Esophagus muscularis mucosa (tissue), 4 donors: Measurements from ENCODE around the gene PRLR. TPM values are rescaled to one million over a fixed set of nuclear protein-coding genes. Genes with fewer than 3 reads are reported as not detected.
"Not testable (repeated sequence)": the region's sequence is repeated elsewhere in the genome, so short reads cannot be mapped to it uniquely, and the experiment has no call there.

Experiments
- DNase-seq: peaks from one replicate; pipeline ENCODE4 v3.0.0-alpha.2; 2017; ENCODE audit errors: extremely low spot score
- H3K27ac ChIP-seq, 4 donors: fragments of 200-600 bp; sonication (generic); replicated peaks in 1 of 4; 1 replicate in 3 of 4; 2 replicates in 1 of 4; pipeline ENCODE4 v1.5.1; 2016 to 2019; ENCODE audit warnings: mild to moderate bottlenecking in 1 of 4
- H3K27me3 ChIP-seq, 4 donors: fragments of 200-600 bp; sonication (generic); one replicate each; pipeline versions ENCODE4 v1.5.1 to v1.6.0; 2016 to 2019
- H3K36me3 ChIP-seq, 4 donors: fragments of 200-600 bp; sonication (generic); one replicate each; pipeline ENCODE4 v1.5.1; 2016 to 2019
- H3K4me1 ChIP-seq, 4 donors: fragments of 200-600 bp; sonication (generic); one replicate each; pipeline ENCODE4 v1.5.1; 2016 to 2019
- H3K4me3 ChIP-seq, 4 donors: fragments of 200-600 bp; sonication (generic); 1 replicate in 2 of 4; 2 replicates in 2 of 4; pipeline ENCODE4 v1.5.1; 2016 to 2019; ENCODE audit warnings: mild to moderate bottlenecking in 4 of 4, moderate library complexity in 1 of 4
- H3K9me3 ChIP-seq, 4 donors: fragments of 200-600 bp; sonication (generic); 1 replicate in 3 of 4; 2 replicates in 1 of 4; pipeline ENCODE4 v1.5.1; 2016 to 2019
- CTCF ChIP-seq, 3 experiments: fragments of 200-600 bp in 2 of 3; fragments of 450-650 bp in 1 of 3; sonication (generic) in 2 of 3; IDR thresholded peaks; one replicate each; pipeline ENCODE4 v1.5.1; 2017 to 2019; ENCODE audit warnings: antibody characterized with exemption in 3 of 3, mild to moderate bottlenecking in 2 of 3, moderate library complexity in 1 of 3
- EP300 ChIP-seq: sonication (generic); formaldehyde crosslinking; IDR thresholded peaks from one replicate; pipeline ENCODE4 v1.6.1; 2017; ENCODE audit warnings: antibody characterized with exemption
- POLR2A ChIP-seq: fragments of 450-650 bp; IDR thresholded peaks from one replicate; pipeline ENCODE4 v1.6.1; 2017; ENCODE audit warnings: antibody characterized with exemption, moderate library complexity, mild to moderate bottlenecking, low read depth
- POLR2AphosphoS5 ChIP-seq, 2 donors: sonication (generic); formaldehyde crosslinking; IDR thresholded peaks; one replicate each; pipeline ENCODE4 v1.6.1; 2017; ENCODE audit warnings: antibody characterized with exemption in 2 of 2
- WGBS: methylation state at CpG from one replicate; pipeline ENCODE4 v1.1.5; 2018; 5-methylcytosine and 5-hydroxymethylcytosine counted together
- intact Hi-C: fragments of 100-400 bp; cut with DNase I; formaldehyde crosslinking; loops from one replicate; pipeline ENCODE4 v1.15.1; 2023
- total RNA-seq, 4 donors: library from RNA; depleted of rRNA; stranded (reverse); fragments of >200 nt; gene quantifications; one replicate each; pipeline versions ENCODE4 v1.1.0 to v1.2.1, GENCODE V29; 2016

Gene PRLR
- total RNA-seq, 4 donors from 2014 or later: 0.66 to 1.7 (median 0.79) TPM

GRCh38 chr5:35120715-35121114, 109.6 kb downstream of the PRLR start:
- Histone ChIP-seq H3K4me3 (no peak overlapping the region), H3K9me3 (no peaks in the 10 kb centered on the region), H3K27ac (no peak overlapping the region), H3K27me3 (no peaks in the 10 kb centered on the region), H3K4me1 (no peaks in the 10 kb centered on the region), H3K36me3 (no peaks in the 10 kb centered on the region)
- no peak for TF ChIP-seq POLR2AphosphoS5 (IDR thresholded peaks at IDR 0.05)
- no peak for TF ChIP-seq EP300
- TF ChIP-seq CTCF (IDR thresholded peaks at IDR 0.05): no peak
- intact Hi-C loops: no loop called here
- 39% methylated on average over 1 of the region's 1 CpG for WGBS
- DNase-seq: no peak

GRCh38 chr5:35117967-35118366, 112.3 kb downstream of the PRLR start:
- Histone ChIP-seq H3K4me1 (no peaks in the 10 kb centered on the region), H3K9me3 (no peaks in the 10 kb centered on the region), H3K27ac (no peak overlapping the region), H3K36me3 (no peaks in the 10 kb centered on the region), H3K4me3 (no peak overlapping the region), H3K27me3 (no peaks in the 10 kb centered on the region)
- DNase-seq: no peak
- intact Hi-C loops: no loop called here
- TF ChIP-seq CTCF (IDR thresholded peaks at IDR 0.05) (no peak), EP300 (no peak), POLR2AphosphoS5 (IDR thresholded peaks at IDR 0.05) (no peak)
- 73% methylated on average over 6 of the region's 6 CpGs for WGBS

GRCh38 chr5:35115920-35116319, 114.4 kb downstream of the PRLR start:
- Histone ChIP-seq H3K27me3 (no peaks in the 10 kb centered on the region), H3K36me3 (no peaks in the 10 kb centered on the region), H3K27ac (no peak overlapping the region), H3K4me3 (no peak overlapping the region), H3K9me3 (no peaks in the 10 kb centered on the region), H3K4me1 (no peaks in the 10 kb centered on the region)
- no peak for DNase-seq
- TF ChIP-seq POLR2A (no peak), CTCF (IDR thresholded peaks at IDR 0.05) (no peak), EP300 (no peak), POLR2AphosphoS5 (IDR thresholded peaks at IDR 0.05) (no peak)
- intact Hi-C loops: no loop called here

GRCh38 chr5:35114698-35115097, 115.6 kb downstream of the PRLR start:
- DNase-seq: no peak
- Histone ChIP-seq H3K27me3 (no peaks in the 10 kb centered on the region), H3K36me3 (no peaks in the 10 kb centered on the region), H3K27ac (no peak overlapping the region), H3K9me3 (no peaks in the 10 kb centered on the region), H3K4me1 (no peaks in the 10 kb centered on the region), H3K4me3 (no peak overlapping the region)
- 91% methylated on average over 4 of the region's 4 CpGs for WGBS
- TF ChIP-seq POLR2A (no peak), POLR2AphosphoS5 (IDR thresholded peaks at IDR 0.05) (no peak), EP300 (no peak), CTCF (IDR thresholded peaks at IDR 0.05) (no peak)
- intact Hi-C loops: no loop called here

GRCh38 chr5:35112300-35112699, 118.0 kb downstream of the PRLR start:
- Histone ChIP-seq H3K36me3 (no peaks in the 10 kb centered on the region), H3K9me3 (no peaks in the 10 kb centered on the region), H3K4me3 (no peak overlapping the region), H3K27me3 (no peaks in the 10 kb centered on the region), H3K4me1 (no peaks in the 10 kb centered on the region), H3K27ac (no peak overlapping the region)
- no peak for TF ChIP-seq CTCF (IDR thresholded peaks at IDR 0.05)
- no peak for TF ChIP-seq POLR2AphosphoS5 (IDR thresholded peaks at IDR 0.05)
- no peak for TF ChIP-seq POLR2A
- TF ChIP-seq EP300: no peak
- intact Hi-C loops: no loop called here
- no peak for DNase-seq
- WGBS: 49% methylated on average over 4 of the region's 4 CpGs

- H3K9me3 ChIP-seq, H3K36me3 ChIP-seq, H3K27ac ChIP-seq, intact Hi-C loops, H3K4me1 ChIP-seq, DNase-seq, H3K4me3 ChIP-seq, H3K27me3 ChIP-seq: not testable (repeated sequence)
- WGBS: 75% methylated on average over 10 of the region's 11 CpGs
These were observed 125.7 kb downstream of the PRLR start for GRCh38 chr5:35104550-35104949.
